ENCODE measurements around the gene SCAPER.

DNA sequence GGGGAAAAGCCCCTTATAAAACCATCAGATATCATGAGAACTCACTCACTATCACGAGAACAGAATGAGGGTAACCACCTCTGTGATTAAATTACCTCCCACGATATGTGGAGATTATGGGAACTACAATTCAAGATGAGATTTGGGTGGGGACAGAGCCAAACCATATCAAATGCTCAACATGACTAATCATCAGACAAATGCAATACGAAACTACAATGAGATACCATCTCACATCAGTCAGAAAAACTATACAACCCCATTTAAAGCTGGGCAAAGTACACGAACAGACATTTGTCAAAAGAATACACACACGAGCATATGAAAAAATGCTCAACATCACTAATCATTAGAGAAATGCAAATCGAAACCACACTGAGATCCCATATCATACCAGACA lies 67.7 kb downstream of the SCAPER start:
- TF ChIP-seq, protein P1, sequence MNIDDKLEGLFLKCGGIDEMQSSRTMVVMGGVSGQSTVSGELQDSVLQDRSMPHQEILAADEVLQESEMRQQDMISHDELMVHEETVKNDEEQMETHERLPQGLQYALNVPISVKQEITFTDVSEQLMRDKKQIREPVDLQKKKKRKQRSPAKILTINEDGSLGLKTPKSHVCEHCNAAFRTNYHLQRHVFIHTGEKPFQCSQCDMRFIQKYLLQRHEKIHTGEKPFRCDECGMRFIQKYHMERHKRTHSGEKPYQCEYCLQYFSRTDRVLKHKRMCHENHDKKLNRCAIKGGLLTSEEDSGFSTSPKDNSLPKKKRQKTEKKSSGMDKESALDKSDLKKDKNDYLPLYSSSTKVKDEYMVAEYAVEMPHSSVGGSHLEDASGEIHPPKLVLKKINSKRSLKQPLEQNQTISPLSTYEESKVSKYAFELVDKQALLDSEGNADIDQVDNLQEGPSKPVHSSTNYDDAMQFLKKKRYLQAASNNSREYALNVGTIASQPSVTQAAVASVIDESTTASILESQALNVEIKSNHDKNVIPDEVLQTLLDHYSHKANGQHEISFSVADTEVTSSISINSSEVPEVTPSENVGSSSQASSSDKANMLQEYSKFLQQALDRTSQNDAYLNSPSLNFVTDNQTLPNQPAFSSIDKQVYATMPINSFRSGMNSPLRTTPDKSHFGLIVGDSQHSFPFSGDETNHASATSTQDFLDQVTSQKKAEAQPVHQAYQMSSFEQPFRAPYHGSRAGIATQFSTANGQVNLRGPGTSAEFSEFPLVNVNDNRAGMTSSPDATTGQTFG (tag by site-specific recombination; IDR thresholded peaks at IDR 0.05; ENCODE audit: borderline replicate concordance): no peak
- no peak for TF ChIP-seq ZNF792 (tag by site-specific recombination; IDR thresholded peaks at IDR 0.05)
- TF ChIP-seq ZNF350 (tag by site-specific recombination; IDR thresholded peaks at IDR 0.05): no peak
- no peak for TF ChIP-seq ZNF274 (IDR thresholded peaks at IDR 0.05; ENCODE audit: low read length)
- no peak for TF ChIP-seq ZNF274 (tag by site-specific recombination; IDR thresholded peaks at IDR 0.05; ENCODE audit: borderline replicate concordance)
- TF ChIP-seq, protein P2, sequence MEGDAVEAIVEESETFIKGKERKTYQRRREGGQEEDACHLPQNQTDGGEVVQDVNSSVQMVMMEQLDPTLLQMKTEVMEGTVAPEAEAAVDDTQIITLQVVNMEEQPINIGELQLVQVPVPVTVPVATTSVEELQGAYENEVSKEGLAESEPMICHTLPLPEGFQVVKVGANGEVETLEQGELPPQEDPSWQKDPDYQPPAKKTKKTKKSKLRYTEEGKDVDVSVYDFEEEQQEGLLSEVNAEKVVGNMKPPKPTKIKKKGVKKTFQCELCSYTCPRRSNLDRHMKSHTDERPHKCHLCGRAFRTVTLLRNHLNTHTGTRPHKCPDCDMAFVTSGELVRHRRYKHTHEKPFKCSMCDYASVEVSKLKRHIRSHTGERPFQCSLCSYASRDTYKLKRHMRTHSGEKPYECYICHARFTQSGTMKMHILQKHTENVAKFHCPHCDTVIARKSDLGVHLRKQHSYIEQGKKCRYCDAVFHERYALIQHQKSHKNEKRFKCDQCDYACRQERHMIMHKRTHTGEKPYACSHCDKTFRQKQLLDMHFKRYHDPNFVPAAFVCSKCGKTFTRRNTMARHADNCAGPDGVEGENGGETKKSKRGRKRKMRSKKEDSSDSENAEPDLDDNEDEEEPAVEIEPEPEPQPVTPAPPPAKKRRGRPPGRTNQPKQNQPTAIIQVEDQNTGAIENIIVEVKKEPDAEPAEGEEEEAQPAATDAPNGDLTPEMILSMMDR (tag by site-specific recombination; IDR thresholded peaks at IDR 0.05): no peak
- TF ChIP-seq, protein P3, sequence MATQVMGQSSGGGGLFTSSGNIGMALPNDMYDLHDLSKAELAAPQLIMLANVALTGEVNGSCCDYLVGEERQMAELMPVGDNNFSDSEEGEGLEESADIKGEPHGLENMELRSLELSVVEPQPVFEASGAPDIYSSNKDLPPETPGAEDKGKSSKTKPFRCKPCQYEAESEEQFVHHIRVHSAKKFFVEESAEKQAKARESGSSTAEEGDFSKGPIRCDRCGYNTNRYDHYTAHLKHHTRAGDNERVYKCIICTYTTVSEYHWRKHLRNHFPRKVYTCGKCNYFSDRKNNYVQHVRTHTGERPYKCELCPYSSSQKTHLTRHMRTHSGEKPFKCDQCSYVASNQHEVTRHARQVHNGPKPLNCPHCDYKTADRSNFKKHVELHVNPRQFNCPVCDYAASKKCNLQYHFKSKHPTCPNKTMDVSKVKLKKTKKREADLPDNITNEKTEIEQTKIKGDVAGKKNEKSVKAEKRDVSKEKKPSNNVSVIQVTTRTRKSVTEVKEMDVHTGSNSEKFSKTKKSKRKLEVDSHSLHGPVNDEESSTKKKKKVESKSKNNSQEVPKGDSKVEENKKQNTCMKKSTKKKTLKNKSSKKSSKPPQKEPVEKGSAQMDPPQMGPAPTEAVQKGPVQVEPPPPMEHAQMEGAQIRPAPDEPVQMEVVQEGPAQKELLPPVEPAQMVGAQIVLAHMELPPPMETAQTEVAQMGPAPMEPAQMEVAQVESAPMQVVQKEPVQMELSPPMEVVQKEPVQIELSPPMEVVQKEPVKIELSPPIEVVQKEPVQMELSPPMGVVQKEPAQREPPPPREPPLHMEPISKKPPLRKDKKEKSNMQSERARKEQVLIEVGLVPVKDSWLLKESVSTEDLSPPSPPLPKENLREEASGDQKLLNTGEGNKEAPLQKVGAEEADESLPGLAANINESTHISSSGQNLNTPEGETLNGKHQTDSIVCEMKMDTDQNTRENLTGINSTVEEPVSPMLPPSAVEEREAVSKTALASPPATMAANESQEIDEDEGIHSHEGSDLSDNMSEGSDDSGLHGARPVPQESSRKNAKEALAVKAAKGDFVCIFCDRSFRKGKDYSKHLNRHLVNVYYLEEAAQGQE (tag by site-specific recombination; IDR thresholded peaks at IDR 0.05): no peak
- TF ChIP-seq BCL11A (tag by site-specific recombination; IDR thresholded peaks at IDR 0.05; ENCODE audit: low read depth): no peak

Data from HEK293 (cell line).